Chondrocyte (in vitro differentiated cells): ENCODE results near the gene PPP1R14D. TPM values are rescaled to one million over a fixed set of nuclear protein-coding genes. Genes with fewer than 3 reads are reported as not detected.

Source experiments
- DNase-seq: peaks from one replicate; pipeline ENCODE4 v3.0.0; 2021; ENCODE audit warnings: mixed read lengths, low spot score
- H3K27ac Mint-ChIP-seq: one replicate; pipeline ENCODE4 v1.8.0; 2021; ENCODE audit warnings: mild to moderate bottlenecking, moderate library complexity, mixed read lengths; ENCODE audit not compliant: unreplicated experiment
- H3K27me3 Mint-ChIP-seq: 2 replicates; pipeline ENCODE4 v1.8.0; 2021; ENCODE audit warnings: low read depth, mixed read lengths
- H3K36me3 Mint-ChIP-seq: 2 replicates; pipeline ENCODE4 v1.8.0; 2021; ENCODE audit warnings: low read depth, mixed read lengths
- H3K4me1 Mint-ChIP-seq: 2 replicates; pipeline ENCODE4 v1.8.0; 2021; ENCODE audit warnings: low read depth, mild to moderate bottlenecking, mixed read lengths
- H3K4me3 Mint-ChIP-seq: one replicate; pipeline ENCODE4 v1.8.0; 2021; ENCODE audit warnings: mild to moderate bottlenecking, moderate library complexity, mixed read lengths; ENCODE audit not compliant: unreplicated experiment
- H3K9me3 Mint-ChIP-seq: 2 replicates; pipeline ENCODE4 v1.8.0; 2021; ENCODE audit warnings: low read depth, mixed read lengths
- total RNA-seq: library from RNA; stranded (reverse); gene quantifications from 3 replicates; pipeline ENCODE4 v1.2.1, GENCODE V29; 2021
- TF ChIP-seq, protein P1 (sequence below): fragments of 200-600 bp; sonication (generic); IDR thresholded peaks from 2 replicates; pipeline ENCODE4 v1.5.0; 2021; ENCODE audit warnings: antibody characterized with exemption, mild to moderate bottlenecking, moderate library complexity

Gene PPP1R14D
- total RNA-seq, 1 donor from 2014 or later, result not detected

DNA sequence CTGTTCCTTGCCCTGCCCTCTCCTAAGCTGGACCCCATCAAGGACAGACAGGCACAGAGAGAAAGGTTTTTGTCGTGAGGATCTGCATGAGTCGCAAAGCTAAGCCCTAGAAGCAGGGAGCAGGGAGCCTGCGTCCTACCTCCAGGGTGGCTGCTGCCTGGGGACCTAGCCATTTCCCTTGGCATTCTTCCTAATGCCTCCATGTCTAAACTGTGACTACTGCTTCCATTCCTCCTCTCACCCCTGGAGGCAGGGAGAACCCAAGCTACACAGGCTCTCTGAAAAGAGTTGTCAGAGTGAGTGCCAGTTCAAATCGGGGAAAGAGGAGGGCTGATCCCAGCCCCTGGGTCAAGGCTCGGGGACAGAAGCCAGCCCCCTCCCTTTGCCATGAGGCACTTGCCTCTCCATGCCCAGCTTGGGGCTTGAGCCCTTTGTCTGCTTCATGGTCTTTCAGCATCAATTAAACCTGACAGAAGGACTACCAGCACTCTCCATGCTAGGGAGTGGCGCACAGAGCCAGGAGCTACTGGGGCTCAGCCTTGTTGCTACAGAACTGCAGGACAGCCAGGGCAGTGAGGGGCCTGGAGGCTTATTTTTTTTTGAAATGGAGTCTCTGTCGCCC lies 62.2 kb downstream of the PPP1R14D start:
- peak overlapping the region; percentile 49 for H3K27ac Mint-ChIP-seq
- no peaks in the 10 kb centered on the region for H3K9me3 Mint-ChIP-seq
- H3K4me3 Mint-ChIP-seq, result no peak overlapping the region
- H3K36me3 Mint-ChIP-seq, result no peaks in the 10 kb centered on the region
- peaks cover 49% of the 10 kb centered on the region for H3K4me1 Mint-ChIP-seq
- no peaks in the 10 kb centered on the region for H3K27me3 Mint-ChIP-seq
- TF ChIP-seq, protein P1, sequence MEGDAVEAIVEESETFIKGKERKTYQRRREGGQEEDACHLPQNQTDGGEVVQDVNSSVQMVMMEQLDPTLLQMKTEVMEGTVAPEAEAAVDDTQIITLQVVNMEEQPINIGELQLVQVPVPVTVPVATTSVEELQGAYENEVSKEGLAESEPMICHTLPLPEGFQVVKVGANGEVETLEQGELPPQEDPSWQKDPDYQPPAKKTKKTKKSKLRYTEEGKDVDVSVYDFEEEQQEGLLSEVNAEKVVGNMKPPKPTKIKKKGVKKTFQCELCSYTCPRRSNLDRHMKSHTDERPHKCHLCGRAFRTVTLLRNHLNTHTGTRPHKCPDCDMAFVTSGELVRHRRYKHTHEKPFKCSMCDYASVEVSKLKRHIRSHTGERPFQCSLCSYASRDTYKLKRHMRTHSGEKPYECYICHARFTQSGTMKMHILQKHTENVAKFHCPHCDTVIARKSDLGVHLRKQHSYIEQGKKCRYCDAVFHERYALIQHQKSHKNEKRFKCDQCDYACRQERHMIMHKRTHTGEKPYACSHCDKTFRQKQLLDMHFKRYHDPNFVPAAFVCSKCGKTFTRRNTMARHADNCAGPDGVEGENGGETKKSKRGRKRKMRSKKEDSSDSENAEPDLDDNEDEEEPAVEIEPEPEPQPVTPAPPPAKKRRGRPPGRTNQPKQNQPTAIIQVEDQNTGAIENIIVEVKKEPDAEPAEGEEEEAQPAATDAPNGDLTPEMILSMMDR, result no peak
- DNase-seq, result no peak

Other genes starting within 250 kb of the PPP1R14D start
- 4.7 to 6.0 TPM (median 5.5 TPM) in 3 replicates for gene KNL1, start 234.5 kb downstream of the PPP1R14D start, total RNA-seq
- gene RAD51, start 133.5 kb downstream of the PPP1R14D start, total RNA-seq, result 6.9 to 13.0 TPM (median 9.4 TPM) in 3 replicates
- 27.5 to 30.1 TPM (median 28.8 TPM) in 3 replicates for gene RMDN3, start 73.5 kb downstream of the PPP1R14D start, total RNA-seq
- 1.6 to 2.4 TPM (median 1.9 TPM) in 3 replicates for gene GCHFR, start 64.6 kb downstream of the PPP1R14D start, total RNA-seq
- 0.12 TPM in 1 of 3 replicates, not detected in the others for gene C15orf62, start 58.7 kb downstream of the PPP1R14D start, total RNA-seq
- gene ZFYVE19, start 21.6 kb downstream of the PPP1R14D start, total RNA-seq, result 15.5 to 22.5 TPM (median 15.8 TPM) in 3 replicates
- 26.4 to 31.8 TPM (median 29.1 TPM) in 3 replicates for gene DNAJC17, start 21.2 kb downstream of the PPP1R14D start, total RNA-seq
- 0.87 to 2.0 TPM (median 0.87 TPM) in 3 replicates for gene SPINT1, start 15.3 kb upstream of the PPP1R14D start, total RNA-seq
- 0.12 to 0.31 TPM in 2 of 3 replicates, not detected in the other for gene RHOV, start 45.5 kb upstream of the PPP1R14D start, total RNA-seq
- 29.4 to 35.6 TPM (median 33.0 TPM) in 3 replicates for gene VPS18, start 65.7 kb upstream of the PPP1R14D start, total RNA-seq
- gene DLL4, start 100.6 kb upstream of the PPP1R14D start, total RNA-seq, result 0.36 to 0.45 TPM in 2 of 3 replicates, not detected in the other
- gene CHAC1, start 124.8 kb upstream of the PPP1R14D start, total RNA-seq, result 2.8 to 78.5 TPM (median 77.6 TPM) in 3 replicates